Colonic mucosa (tissue), 4 donors: ENCODE data around the gene XPNPEP1. TPM values are rescaled to one million over a fixed set of nuclear protein-coding genes. Genes with fewer than 3 reads are reported as not detected.

Source experiments
- DNase-seq: peaks from one replicate; pipeline ENCODE4 v3.0.0-alpha.2; 2020
- H3K27ac ChIP-seq: fragments of 200-600 bp; one replicate; pipeline ENCODE4 v1.8.0; 2021
- H3K27me3 ChIP-seq: fragments of 200-600 bp; one replicate; pipeline ENCODE4 v1.8.0; 2021
- H3K36me3 ChIP-seq: fragments of 200-600 bp; one replicate; pipeline ENCODE4 v1.8.0; 2021
- H3K4me1 ChIP-seq: fragments of 200-600 bp; one replicate; pipeline ENCODE4 v1.8.0; 2021; ENCODE audit warnings: mild to moderate bottlenecking
- H3K4me3 ChIP-seq: fragments of 200-600 bp; one replicate; pipeline ENCODE4 v1.8.0; 2021
- H3K9ac ChIP-seq, 2 donors: one replicate each; pipeline ENCODE4 v1.7.0; 2013; ENCODE audit warnings: control low read depth in 2 of 2, low read depth in 2 of 2, low read length in 2 of 2
- H3K9me3 ChIP-seq: fragments of 200-600 bp; one replicate; pipeline ENCODE4 v1.8.0; 2021
- CTCF ChIP-seq: fragments of 200-600 bp; IDR thresholded peaks from one replicate; pipeline ENCODE4 v1.8.0; 2022; ENCODE audit warnings: antibody characterized with exemption, mild to moderate bottlenecking
- intact Hi-C: fragments of 100-400 bp; cut with DNase I; formaldehyde crosslinking; loops from one replicate; pipeline ENCODE4 v1.14.1; 2022
- total RNA-seq, 2 donors: library from RNA; stranded (reverse); fragmentation: NEBNext Ultra II Directional in 1 of 2; extraction: Animal tissue kit (Norgen Biotek cat#: 25700) in 1 of 2; gene quantifications; one replicate each; pipeline ENCODE4 v1.2.1, GENCODE V29; 2021
- donor health status: healthy.
- donor health status: DM: no; HTN: no; CAD: no.
- donor health status: DM: no; HTN: no; CAD: no.

The XPNPEP1 gene
- total RNA-seq, 2 donors from 2014 or later, result 122 to 127 TPM

GRCh38 chr10:109933984-109934565 lies 10.8 kb upstream of the XPNPEP1 start:
- Histone ChIP-seq H3K27me3 (no peaks in the 10 kb centered on the region), H3K4me3 (no peak overlapping the region), H3K9ac (no peak overlapping the region), H3K27ac (no peak overlapping the region), H3K9me3 (no peaks in the 10 kb centered on the region), H3K36me3 (no peaks in the 10 kb centered on the region), H3K4me1 (no peaks in the 10 kb centered on the region)
- TF ChIP-seq CTCF, result no peak
- intact Hi-C loops, result no loop called here
- no peak for DNase-seq

GRCh38 chr10:109932968-109933367 lies 9.7 kb upstream of the XPNPEP1 start:
- H3K9me3 ChIP-seq, result no peaks in the 10 kb centered on the region
- H3K9ac ChIP-seq, result no peak overlapping the region
- intact Hi-C loops, result no loop called here
- no peaks in the 10 kb centered on the region for H3K36me3 ChIP-seq
- no peak overlapping the region for H3K27ac ChIP-seq
- H3K27me3 ChIP-seq, result no peaks in the 10 kb centered on the region
- no peaks in the 10 kb centered on the region for H3K4me1 ChIP-seq
- no peak overlapping the region for H3K4me3 ChIP-seq
- no peak for DNase-seq
- TF ChIP-seq CTCF, result no peak

- no peaks in the 10 kb centered on the region for H3K4me1 ChIP-seq
- H3K27me3 ChIP-seq, result no peaks in the 10 kb centered on the region
- no peak for DNase-seq
- no peaks in the 10 kb centered on the region for H3K9me3 ChIP-seq
- TF ChIP-seq CTCF, result no peak
- H3K4me3 ChIP-seq, result no peak overlapping the region
- H3K9ac ChIP-seq, result no peak overlapping the region
- H3K27ac ChIP-seq, result no peak overlapping the region
- intact Hi-C loops, result no loop called here
- no peaks in the 10 kb centered on the region for H3K36me3 ChIP-seq
These were observed 9.1 kb upstream of the XPNPEP1 start for GRCh38 chr10:109932391-109932790.

- intact Hi-C loops, result no loop called here
- Histone ChIP-seq H3K4me1 (no peaks in the 10 kb centered on the region), H3K9ac (no peak overlapping the region), H3K27ac (no peak overlapping the region), H3K36me3 (no peaks in the 10 kb centered on the region), H3K4me3 (no peak overlapping the region), H3K27me3 (no peaks in the 10 kb centered on the region), H3K9me3 (no peaks in the 10 kb centered on the region)
- no peak for DNase-seq
- TF ChIP-seq CTCF, result no peak
These were observed 7.9 kb upstream of the XPNPEP1 start for GRCh38 chr10:109931163-109931562.

- Histone ChIP-seq H3K9ac (no peak overlapping the region), H3K27ac (no peak overlapping the region), H3K4me3 (no peak overlapping the region), H3K9me3 (no peaks in the 10 kb centered on the region), H3K27me3 (no peaks in the 10 kb centered on the region), H3K4me1 (no peaks in the 10 kb centered on the region), H3K36me3 (no peaks in the 10 kb centered on the region)
- DNase-seq, result no peak
- TF ChIP-seq CTCF, result no peak
- intact Hi-C loops, result loop anchor here (5.0 kb wide), 1 partner anchor 37 kb away; no protein-coding TSS in a partner anchor
These were observed 6.3 kb upstream of the XPNPEP1 start for GRCh38 chr10:109929501-109930219.
